DMS153 treated with DMSO at 0.1 percent for 48 hours (cell line): ENCODE results near the gene CEMIP.

Experiments used
- DNase-seq: peaks from one replicate; lab custom pipeline; 2025; ENCODE audit not compliant: unreplicated experiment; lab: John Stamatoyannopoulos, UW

Gene CEMIP

DNA sequence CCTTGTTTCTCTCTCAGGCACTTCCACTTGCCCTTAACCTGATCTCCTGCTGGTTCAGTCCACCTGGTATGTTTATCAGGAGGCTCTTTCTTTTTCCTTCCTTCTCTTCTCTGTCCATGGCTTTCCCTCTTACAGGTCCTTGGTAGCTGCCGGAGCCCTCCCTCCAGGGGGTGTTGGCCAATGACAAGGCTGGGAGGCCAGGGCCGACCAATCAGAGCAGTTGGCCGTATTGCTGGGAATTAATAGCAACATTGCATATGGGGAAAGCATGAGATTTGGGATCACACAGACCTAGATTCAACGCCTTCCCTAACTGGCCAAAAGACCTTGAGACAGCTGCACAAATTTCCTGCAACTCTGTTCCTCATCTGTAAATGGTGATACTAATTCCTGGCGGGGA is 62.4 kb downstream of the CEMIP start:
- no peak for DNase-seq

DNA sequence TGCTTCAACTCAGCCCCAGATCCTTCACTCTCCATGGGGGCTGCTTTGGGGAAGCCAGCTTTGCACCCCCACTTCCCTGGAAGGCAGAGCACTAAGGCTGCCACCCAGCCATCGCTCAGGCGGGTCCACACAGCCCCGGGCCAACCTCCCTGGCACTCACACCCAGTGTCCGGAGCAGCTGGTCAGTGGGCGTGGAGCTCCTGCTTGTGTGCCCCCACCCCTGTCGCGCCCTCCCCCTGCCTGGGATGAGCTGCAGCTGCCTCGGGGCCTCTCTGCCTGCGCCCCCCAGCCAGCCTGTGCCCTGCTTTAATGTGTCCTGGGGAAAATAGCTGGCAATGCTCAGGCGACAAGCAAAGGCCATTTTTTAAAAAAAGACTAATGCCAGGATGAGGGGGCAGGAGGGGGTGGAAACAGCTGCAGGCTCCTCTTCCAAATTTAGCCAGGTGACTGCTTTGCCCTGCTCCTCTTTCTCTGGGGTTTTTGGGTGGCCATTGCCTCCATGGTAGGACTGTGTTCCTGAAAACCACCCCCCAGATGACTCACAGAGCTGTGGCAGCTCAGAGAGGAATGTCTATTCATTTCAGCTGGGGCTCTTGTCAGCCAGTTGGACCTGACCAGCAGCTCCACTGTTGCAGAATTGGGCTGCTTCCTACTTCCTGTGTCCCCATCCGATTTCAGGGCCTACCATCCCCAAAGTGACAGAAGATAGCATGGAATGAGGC is 65.0 kb downstream of the CEMIP start:
- no peak for DNase-seq

DNA sequence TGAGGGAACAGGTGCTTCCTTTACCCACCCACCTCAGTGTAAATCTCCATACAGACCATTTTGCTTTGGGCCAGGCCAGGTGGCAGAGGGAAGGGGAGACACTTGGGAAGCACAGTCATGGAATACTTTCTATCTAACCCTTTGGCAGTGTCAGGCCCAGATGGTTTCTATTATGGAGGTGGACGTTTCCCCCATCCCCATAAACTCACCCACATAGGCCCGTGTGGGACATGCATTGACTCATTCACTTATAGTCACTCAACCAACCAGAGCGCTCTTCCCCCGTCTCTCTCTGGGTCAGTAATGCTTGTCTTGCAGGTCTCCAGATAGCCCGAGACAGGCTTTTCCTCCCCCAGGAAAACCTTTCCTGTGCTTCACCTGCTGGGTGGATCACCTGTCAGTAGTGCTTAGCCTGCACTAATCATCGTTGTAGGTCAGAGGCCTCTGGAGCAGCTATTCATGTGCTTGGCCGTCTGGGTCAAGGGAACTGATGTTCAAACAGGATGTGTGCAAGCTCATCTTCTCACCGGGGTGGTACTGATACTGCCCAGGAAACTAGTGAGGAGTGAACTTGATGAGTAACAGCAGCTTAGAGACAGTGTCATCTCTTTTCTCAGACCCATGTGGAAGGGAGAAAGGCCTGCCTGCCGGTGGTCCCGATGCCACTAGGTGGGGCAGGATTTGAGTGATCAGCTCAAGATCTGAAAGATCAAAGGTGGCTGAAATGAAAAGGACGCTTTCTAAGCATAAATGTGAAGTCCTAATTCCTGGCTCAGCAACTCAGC is 67.1 kb downstream of the CEMIP start:
- DNase-seq = no peak

DNA sequence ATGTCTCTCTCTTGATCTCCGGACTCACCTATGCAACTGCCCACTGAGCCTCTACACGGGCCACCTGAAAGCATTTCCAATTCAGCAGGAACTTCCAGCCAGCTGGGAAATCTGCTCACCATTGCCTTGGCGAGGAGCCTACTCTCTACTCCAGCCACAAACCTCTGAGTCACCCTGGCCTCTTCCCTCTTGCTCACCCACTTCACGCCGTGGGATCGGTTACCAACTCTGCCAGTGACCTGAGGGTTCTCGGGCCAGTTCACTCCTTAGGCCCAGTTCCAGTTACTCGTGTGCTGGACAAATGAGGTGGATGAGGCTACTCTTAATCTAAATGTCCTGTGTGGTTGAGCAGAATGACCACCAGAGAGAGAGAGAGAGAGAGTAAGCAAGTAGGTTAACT is 70.1 kb downstream of the CEMIP start:
- DNase-seq = no peak

DNA sequence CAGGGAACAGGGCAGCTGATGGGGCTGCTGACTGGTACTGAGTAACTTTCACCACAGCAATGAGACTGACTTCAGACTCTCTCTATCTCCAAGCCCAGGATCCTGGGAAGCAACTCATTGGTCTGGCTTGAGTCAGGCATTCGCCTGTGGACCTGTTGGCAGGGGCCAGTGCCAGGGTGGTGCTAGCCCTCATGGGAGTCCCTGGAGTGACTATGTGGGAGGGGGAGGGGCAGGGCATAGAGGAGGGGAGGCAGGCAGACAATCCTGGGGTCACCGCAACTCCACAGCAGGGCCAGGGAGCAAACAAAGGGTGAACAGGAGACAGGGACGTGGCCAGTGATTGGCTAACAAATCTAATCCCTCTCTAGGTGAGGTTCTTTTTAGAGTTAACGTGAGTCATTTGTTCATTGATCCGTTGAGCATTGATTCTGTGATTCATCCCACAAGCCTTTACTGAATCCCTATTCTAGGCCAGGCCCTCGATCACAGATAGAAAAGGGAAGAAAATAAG is 71.8 kb downstream of the CEMIP start:
- no peak for DNase-seq

DNA sequence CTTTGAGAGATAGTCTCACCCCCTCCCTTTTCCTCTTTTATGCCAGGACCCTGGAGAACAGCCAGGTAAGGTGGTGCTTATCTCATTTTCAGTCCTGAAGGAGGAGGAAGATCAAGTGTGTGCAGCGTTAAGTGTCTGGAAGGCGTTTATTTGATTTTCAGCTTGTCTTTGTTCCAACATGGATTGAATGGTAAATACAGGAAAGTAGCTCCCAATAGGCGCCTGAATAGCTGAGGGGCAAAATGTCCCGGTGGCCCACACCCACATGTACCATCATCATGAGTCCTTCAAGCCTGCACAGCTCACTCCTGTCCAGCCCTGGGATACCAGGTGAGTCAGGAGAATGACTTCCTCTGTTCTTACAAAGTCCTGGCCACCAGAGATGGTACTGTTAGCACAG is 73.5 kb downstream of the CEMIP start:
- DNase-seq = peak; percentile 22

DNA sequence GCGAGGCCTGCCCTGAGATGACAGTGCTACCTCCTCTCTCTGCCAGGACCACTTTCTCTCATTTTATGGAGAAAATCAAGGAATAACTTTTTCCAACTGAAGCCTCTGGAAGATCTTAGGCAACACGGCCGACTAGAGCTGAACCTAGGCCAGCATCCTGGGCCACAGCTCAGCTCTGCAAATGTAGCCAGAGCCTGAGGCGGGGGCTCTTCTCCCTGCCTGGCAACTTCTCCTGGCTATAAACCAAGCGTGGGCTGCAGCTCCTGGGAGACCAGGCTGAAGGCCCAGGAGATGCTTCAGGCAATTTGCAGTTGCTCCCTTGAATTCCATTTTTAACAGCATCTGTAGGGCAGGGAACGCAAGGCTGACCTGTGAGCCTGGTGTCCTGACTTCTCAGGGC is 74.9 kb downstream of the CEMIP start:
- no peak for DNase-seq

DNA sequence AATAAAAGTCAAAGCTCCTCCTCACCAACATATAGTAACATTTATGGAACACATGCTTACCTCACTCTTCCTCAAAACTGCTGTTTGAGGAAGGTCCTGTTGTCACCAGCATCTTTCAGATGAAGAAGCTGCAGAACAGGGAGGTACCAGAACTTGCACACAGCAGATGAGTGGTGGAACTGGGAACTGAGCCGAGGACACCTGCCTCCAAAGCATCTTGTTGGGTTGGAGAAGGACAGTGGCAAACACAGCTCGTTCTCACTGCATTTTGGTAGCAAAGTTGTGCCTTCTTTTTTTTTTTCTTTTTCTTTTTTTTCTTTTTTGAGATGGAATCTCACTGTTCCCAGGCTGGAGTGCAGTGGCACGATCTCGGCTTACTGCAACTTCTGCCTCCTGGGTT is 76.0 kb downstream of the CEMIP start:
- no peak for DNase-seq

DNA sequence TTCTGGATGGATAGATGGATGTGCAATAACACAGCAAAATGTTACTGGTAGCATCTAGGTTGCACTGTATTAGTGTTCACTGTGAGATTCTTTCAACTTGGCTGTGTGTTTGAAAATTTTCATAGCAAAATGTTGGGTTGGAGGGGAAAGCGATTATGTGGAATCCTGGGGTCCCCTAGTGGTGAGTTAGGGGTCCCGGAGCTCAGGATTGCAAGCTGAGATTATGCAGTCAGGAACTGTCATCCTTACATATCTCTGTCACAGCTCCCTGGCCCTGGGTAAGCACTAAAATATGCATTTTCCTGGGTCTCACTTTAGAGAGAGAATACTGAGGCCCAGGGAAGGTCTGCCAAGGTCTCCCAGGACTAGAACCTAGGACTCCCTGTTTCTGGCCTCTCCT is 77.2 kb downstream of the CEMIP start:
- peak; percentile 35 for DNase-seq

DNA sequence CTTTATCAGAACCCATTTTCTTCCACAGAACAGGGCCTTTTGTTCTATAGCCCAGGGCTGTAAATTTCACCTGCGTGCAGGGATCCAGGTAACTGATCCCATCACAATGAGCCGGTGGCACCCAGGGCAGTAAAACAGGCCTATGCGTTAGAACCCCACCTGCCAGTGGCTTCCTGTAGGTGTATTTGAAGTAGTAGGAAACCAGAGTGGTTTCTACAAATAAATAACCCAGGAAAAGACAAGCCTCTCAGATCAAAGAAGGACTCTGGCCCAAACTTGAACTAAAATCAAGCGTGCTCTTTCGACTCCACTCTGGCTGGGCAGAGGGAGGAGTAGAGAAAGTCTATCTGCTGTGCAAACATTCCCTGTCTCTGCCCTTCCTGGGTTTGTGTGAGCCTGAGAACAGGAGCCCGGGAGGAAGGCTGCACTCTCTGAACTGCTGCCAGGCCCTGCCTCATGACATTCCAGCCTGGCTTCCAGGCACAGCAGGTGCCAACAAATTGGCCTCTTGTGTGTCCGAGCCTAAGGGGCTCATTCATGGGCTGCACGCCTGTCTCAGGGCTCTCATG is 77.7 kb downstream of the CEMIP start:
- peak; percentile 54 for DNase-seq

DNA sequence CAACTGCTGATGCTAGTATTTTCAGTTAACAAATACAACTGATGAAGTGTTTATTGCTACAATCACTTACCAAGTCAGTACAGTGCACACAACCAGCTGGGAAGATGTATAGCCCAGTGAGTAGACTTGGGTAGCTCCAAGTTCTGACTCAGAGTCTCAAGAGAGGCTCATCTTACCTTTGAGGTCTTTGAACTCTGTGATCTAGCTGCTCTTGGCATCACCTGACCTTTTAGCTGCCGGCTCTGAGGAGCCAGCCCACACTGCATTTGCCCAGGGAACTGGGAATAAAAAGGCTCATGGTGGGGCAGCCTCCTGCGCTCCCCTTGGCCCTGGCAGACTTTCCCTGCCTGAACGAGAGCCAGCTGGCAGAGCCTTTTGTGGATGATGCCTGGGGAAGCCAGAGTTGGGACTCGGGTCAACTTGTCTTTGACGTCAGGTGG is 82.6 kb downstream of the CEMIP start:
- no peak for DNase-seq

DNA sequence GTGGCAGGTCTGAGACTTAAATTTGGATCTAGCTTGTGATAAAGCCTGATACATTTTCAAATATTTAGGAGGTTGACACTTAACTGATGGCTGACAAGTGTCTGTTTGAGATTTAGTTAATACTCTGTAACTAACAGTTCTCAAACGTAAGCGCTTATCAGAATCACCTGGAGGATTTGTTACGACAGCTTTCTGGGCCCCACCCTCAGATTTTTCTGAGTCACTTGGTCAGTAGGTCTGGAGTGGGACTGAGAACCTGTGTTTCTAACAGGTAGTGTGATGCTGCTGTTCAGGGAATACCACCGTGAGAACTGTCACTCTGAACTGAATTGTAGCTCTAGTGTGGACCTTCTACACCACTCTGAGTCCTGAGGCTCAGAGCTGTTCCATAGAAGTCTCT is 85.5 kb downstream of the CEMIP start:
- no peak for DNase-seq

DNA sequence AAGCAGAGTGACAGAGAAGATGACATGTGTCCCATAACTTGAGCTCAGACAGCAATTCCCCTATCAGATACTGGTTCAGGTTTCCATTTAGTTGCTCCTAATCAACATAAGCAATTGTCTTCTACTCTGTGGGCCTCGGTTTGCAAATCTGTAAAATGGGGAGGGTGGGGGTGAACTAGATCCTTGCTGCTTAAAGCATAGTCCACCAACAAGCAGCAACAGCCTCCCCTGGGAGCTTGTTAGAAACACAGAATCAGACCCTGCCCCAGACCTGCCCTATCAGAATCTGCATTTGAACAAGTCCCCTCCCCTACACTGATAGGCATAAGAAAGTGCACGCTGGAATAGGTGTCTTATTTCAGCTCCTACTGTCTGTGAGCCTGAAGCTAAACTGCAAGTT is 87.8 kb downstream of the CEMIP start:
- DNase-seq = no peak

DNA sequence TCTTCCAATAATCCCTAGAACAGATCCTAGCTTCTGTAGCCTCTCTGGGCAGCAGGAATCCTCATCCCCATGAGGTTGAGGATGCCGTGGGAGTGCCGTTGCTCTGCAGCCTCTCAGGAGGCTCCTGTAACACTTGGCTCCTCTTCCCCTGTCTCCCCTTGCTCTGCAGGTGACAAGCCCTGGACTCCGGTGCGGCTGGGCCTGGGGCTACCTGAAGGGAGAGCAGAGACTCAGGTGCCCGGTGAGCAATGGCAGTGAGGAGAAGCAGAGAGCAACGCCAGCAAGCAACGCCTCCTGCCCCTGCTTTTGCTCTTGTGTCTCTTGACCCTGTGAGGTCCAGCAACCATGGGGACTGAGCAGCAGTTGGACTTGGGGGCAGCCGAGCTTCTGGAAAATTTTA is 91.2 kb downstream of the CEMIP start:
- no peak for DNase-seq

DNA sequence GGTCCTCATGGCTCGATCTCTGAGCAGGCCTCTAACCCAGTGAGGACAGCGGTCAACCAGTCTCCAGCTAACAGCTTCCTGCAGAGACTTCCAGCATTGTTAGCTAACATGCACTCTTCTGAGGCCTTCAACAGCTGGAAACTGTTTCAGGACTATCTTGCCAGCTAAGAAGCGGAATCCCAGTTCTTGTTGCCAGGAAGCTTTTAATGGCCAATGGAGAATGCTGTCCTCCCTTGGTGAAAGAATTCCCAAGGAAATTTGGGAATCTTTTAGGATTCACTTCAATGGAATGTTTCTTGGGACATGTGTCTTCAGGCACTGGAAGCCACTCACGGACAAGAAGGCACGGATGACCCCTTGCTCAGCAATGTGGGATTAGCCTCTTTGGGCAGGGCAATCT is 91.7 kb downstream of the CEMIP start:
- DNase-seq = no peak

DNA sequence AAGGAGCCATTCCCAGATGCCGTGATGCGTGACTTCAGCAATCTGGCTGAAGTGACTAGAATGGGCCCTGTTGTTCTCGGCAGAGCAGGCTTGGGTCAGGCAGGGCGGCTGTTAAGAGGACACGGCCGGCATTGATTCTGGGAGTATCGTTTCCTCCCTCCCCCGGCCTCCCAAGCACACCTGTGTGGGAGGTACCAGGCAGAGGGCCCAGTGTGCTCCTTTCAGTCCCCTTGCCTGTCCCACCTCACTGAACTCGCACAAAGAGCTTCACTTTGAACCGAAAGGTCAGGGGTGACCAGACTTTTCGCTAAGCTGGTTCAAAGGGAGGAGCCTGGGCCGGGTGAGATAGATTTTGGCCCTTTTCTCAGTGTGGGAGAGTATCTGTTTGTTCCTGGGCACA is 92.7 kb downstream of the CEMIP start:
- DNase-seq = no peak

DNA sequence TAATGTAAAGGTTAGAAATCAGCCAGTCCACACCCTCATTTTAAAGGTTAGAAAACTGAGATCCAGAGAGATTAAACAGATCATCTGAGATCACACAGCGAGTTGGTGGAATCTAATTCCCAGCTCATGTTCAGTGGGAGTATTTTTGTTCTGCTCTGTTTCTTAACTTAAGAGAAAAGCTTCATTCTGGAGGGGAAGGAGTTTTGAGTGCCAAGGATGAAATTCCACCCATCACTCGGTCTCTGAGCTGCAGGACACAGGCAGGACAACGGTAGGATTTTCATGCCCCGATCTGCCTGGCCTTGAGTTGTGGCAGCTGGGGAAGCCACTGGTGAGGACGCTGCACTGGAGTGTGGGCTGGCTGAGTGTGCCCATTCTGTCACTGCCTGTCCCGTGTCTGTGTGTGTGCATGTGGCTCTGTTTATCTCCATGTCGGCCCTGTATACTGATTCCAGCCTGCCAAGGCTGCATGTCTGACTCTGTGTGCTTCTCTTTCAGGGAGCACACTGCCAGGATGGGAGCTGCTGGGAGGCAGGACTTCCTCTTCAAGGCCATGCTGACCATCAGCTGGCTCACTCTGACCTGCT is 94.3 kb downstream of the CEMIP start:
- no peak for DNase-seq

DNA sequence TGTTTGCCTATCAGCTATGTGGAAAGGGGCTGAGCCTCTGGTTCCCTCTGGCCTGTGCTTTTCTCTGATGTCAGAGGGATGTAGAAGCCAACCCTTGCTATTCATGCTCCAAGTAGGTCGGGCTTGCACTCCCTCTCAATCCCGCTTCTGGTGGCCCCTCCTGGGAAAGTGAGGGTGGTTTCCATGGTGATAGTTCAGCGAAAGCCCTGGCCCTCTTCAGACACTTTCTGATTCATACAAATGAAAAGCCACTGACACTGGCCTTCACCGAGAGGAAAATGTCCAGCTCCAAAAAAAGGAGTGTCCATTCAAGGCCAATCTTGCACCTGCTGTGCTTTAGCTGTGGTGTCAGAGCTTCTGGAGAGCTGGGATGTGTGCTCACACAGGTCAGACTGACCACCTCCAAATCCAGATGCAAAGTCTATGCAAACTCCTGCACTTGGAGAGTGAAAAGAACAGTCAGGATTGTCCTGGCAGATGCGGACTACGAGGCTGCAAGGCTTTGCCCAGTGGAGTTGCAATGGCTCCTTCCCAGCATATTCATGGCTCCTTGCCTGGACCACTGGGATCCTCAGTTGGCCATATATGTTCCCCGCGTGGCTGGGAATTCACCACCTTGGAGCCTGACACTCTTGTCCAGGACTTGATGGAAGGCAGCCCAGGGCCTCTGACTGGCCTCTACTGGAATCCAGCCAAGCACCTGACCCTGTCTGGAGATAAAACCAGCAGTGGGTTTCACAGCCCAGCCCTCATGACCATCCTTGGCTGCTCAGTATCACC is 96.6 kb downstream of the CEMIP start:
- no peak for DNase-seq

DNA sequence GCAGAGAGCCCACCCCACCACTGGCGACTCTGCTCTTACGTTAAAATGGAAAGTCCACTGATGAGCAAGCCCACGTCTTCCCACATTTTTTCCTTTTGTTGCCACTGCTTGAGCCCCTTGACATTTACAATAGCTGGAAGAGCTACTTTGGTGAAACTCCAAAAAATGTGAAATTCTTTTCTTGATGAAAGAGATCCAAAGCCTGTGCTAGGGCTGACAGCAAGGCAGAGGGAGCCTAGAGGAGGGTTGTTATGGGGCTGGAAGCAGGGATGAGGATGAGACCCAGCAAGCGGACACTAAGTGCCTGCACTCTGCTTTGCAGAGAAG is 97.1 kb downstream of the CEMIP start:
- no peak for DNase-seq

DNA sequence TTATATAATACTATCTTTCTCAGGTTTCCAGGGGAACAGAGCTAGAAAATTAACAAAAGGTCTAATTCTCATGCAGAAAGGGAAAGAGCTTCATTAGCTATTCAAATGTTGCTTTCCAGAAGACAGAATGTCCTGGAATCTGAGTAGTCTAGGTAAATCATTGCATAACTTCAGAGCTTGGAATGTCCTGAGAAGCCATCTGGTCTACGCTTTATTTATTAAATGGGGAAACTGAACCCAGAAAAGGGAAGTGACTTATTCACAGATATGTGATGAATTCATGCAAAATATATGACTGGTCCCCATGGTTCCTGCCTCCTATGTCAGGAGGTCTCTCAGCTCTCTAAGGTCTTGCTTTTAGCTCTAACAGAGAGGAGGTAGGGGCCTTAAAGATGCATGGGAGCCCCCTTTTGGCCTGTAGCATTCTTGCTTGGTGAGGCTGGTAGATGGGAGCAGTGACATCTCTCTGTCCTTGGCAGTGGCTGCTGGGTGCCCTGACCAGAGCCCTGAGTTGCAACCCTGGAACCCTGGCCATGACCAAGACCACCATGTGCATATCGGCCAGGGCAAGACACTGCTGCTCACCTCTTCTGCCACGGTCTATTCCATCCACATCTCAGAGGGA is 99.2 kb downstream of the CEMIP start:
- no peak for DNase-seq

DNA sequence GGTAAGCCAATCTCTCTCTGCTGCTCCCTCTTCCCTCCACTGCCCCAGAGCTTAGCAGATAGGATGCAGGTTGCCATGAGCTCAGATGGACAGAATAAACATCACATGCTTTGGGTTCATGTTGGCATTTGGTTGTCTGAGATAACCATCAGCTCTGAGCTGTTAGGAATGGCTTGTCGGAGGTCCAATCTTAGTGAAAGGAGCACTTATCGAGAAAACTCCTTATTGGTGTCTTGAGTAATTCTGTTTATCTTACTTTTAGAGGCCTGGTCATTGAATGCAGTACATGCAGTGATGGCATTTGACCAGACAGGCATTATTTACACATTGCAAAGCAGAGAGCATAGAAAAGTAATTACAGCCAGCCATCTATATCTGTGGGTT is 99.7 kb downstream of the CEMIP start:
- DNase-seq = no peak
